H9 (cell line): ENCODE measurements around the gene ZSCAN5A. TPM values are rescaled to one million over a fixed set of nuclear protein-coding genes. Genes with fewer than 3 reads are reported as not detected.

Experiments
- DNase-seq: peaks from one replicate; pipeline ENCODE4 v3.0.0-alpha.2; 2017
- H2AFZ ChIP-seq: one replicate; pipeline ENCODE4 v1.6.1; 2013; ENCODE audit warnings: mild to moderate bottlenecking, low read length, control low read depth, moderate library complexity
- H2AK5ac ChIP-seq: 2 replicates; pipeline ENCODE4 v1.6.1; 2013; ENCODE audit warnings: low read length, control low read depth, mixed read lengths; ENCODE audit not compliant: insufficient read length
- H2BK120ac ChIP-seq: one replicate; pipeline ENCODE4 v1.6.1; 2013; ENCODE audit warnings: low read depth, mild to moderate bottlenecking, low read length, control low read depth, inconsistent platforms; ENCODE audit not compliant: poor library complexity, severe bottlenecking
- H2BK12ac ChIP-seq: 2 replicates; pipeline ENCODE4 v1.6.1; 2013; ENCODE audit warnings: low read length, control low read depth, mixed read lengths, low read depth; ENCODE audit not compliant: insufficient read length
- H2BK15ac ChIP-seq: 2 replicates; pipeline ENCODE4 v1.6.1; 2013; ENCODE audit warnings: low read depth, low read length, control low read depth
- H2BK20ac ChIP-seq: one replicate; pipeline ENCODE4 v1.6.1; 2013; ENCODE audit warnings: low read depth, mild to moderate bottlenecking, low read length, control low read depth, inconsistent platforms; ENCODE audit not compliant: poor library complexity, severe bottlenecking
- H2BK5ac ChIP-seq: 2 replicates; pipeline ENCODE4 v1.6.1; 2013; ENCODE audit warnings: low read length, control low read depth, mixed read lengths; ENCODE audit not compliant: insufficient read length
- H3K14ac ChIP-seq: 2 replicates; pipeline ENCODE4 v1.6.1; 2013; ENCODE audit warnings: low read length, control low read depth; ENCODE audit not compliant: insufficient read depth
- H3K18ac ChIP-seq: 2 replicates; pipeline ENCODE4 v1.6.1; 2013; ENCODE audit warnings: low read depth, mild to moderate bottlenecking, mixed read lengths, low read length, control low read depth; ENCODE audit not compliant: insufficient read length
- H3K23ac ChIP-seq: 2 replicates; pipeline ENCODE4 v1.6.1; 2013; ENCODE audit warnings: low read length, control low read depth, mixed read lengths, low read depth; ENCODE audit not compliant: insufficient read length
- H3K23me2 ChIP-seq: 2 replicates; pipeline ENCODE4 v1.6.1; 2013; ENCODE audit warnings: low read depth, mild to moderate bottlenecking, mixed read lengths, low read length, control low read depth; ENCODE audit not compliant: insufficient read length, poor library complexity, severe bottlenecking
- H3K27ac ChIP-seq: 2 replicates; pipeline ENCODE4 v1.5.1; 2013; ENCODE audit warnings: low read length, control low read depth, mixed read lengths, low read depth; ENCODE audit not compliant: insufficient read length
- H3K27me3 ChIP-seq: 2 replicates; pipeline ENCODE4 v1.6.1; 2013; ENCODE audit warnings: low read length, control low read depth, inconsistent platforms; ENCODE audit not compliant: insufficient read depth
- H3K4ac ChIP-seq: 2 replicates; pipeline ENCODE4 v1.6.1; 2013; ENCODE audit warnings: low read depth, mild to moderate bottlenecking, control low read depth, inconsistent platforms, low read length, moderate library complexity
- H3K4me1 ChIP-seq: 2 replicates; pipeline ENCODE4 v1.6.1; 2013; ENCODE audit warnings: low read length, control low read depth, inconsistent platforms; ENCODE audit not compliant: insufficient read depth
- H3K4me2 ChIP-seq: 2 replicates; pipeline ENCODE4 v1.6.1; 2013; ENCODE audit warnings: low read length, control low read depth, mixed read lengths; ENCODE audit not compliant: insufficient read length, insufficient read depth
- H3K56ac ChIP-seq: 2 replicates; pipeline ENCODE4 v1.6.1; 2013; ENCODE audit warnings: low read depth, mild to moderate bottlenecking, mixed read lengths, low read length, control low read depth; ENCODE audit not compliant: insufficient read length
- H3K79me1 ChIP-seq: 2 replicates; pipeline ENCODE4 v1.6.1; 2013; ENCODE audit warnings: low read depth, mild to moderate bottlenecking, moderate library complexity, low read length, control low read depth, inconsistent platforms; ENCODE audit not compliant: insufficient read depth, poor library complexity, severe bottlenecking
- H3K79me2 ChIP-seq: 2 replicates; pipeline ENCODE4 v1.6.1; 2013; ENCODE audit warnings: low read length, control low read depth, inconsistent platforms; ENCODE audit not compliant: insufficient read depth
- H3K9ac ChIP-seq: 2 replicates; pipeline ENCODE4 v1.6.1; 2013; ENCODE audit warnings: low read length, control low read depth, mixed read lengths; ENCODE audit not compliant: insufficient read length; ENCODE audit errors: extremely low read depth
- H3K9me3 ChIP-seq: one replicate; pipeline ENCODE4 v1.6.1; 2013; ENCODE audit warnings: low read depth, low read length, inconsistent platforms; ENCODE audit not compliant: control insufficient read depth
- H3T11ph ChIP-seq: one replicate; pipeline ENCODE4 v1.6.1; 2013; ENCODE audit warnings: mild to moderate bottlenecking, low read length, control low read depth, inconsistent platforms
- H4K20me1 ChIP-seq: one replicate; pipeline ENCODE4 v1.6.1; 2013; ENCODE audit not compliant: control insufficient read depth, insufficient read length, insufficient read depth
- H4K5ac ChIP-seq: 2 replicates; pipeline ENCODE4 v1.6.1; 2013; ENCODE audit warnings: low read depth, mild to moderate bottlenecking, mixed read lengths, low read length, control low read depth; ENCODE audit not compliant: insufficient read length
- H4K8ac ChIP-seq: replicated peaks from 2 replicates; pipeline ENCODE4 v1.6.1; 2013; ENCODE audit warnings: low read length, control low read depth, mixed read lengths, low read depth; ENCODE audit not compliant: insufficient read length
- H4K91ac ChIP-seq: 2 replicates; pipeline ENCODE4 v1.6.1; 2013; ENCODE audit warnings: low read depth, mild to moderate bottlenecking, moderate library complexity, mixed read lengths, low read length, control low read depth; ENCODE audit not compliant: insufficient read length
- H3K27ac Mint-ChIP-seq, 3 experiments: 2 replicates in 2 of 3; 3 replicates in 1 of 3; pipeline ENCODE4 v1.8.0; 2020 to 2021; ENCODE audit warnings: mixed read lengths in 3 of 3, mild to moderate bottlenecking in 1 of 3, moderate library complexity in 1 of 3
- H3K27me3 Mint-ChIP-seq: 2 replicates; pipeline ENCODE4 v1.8.0; 2021; ENCODE audit warnings: low read depth, mild to moderate bottlenecking, moderate library complexity, mixed read lengths
- H3K36me3 Mint-ChIP-seq, 3 experiments: 2 replicates in 2 of 3; 3 replicates in 1 of 3; pipeline ENCODE4 v1.8.0; 2020 to 2021; ENCODE audit warnings: low read depth in 3 of 3, mixed read lengths in 3 of 3; ENCODE audit not compliant: insufficient read depth in 1 of 3
- H3K4me1 Mint-ChIP-seq, 2 experiments: 2 replicates each; pipeline ENCODE4 v1.8.0; 2020; ENCODE audit warnings: mixed read lengths in 2 of 2
- H3K4me3 Mint-ChIP-seq, 2 experiments: 2 replicates in 1 of 2; 3 replicates in 1 of 2; pipeline ENCODE4 v1.8.0; 2020 to 2021; ENCODE audit warnings: mild to moderate bottlenecking in 2 of 2, mixed read lengths in 2 of 2, moderate library complexity in 1 of 2
- H3K9me3 Mint-ChIP-seq, 2 experiments: 2 replicates in 1 of 2; 3 replicates in 1 of 2; pipeline ENCODE4 v1.8.0; 2020; ENCODE audit warnings: mild to moderate bottlenecking in 2 of 2, mixed read lengths in 2 of 2, moderate library complexity in 1 of 2
- CTCF ChIP-seq: fragments of 200-600 bp; sonication (generic); conservative IDR thresholded peaks from 3 replicates; pipeline ENCODE4 v1.8.0; 2021; ENCODE audit warnings: antibody characterized with exemption, mild to moderate bottlenecking
- WGBS: extraction: QIAGEN DNeasy Blood & Tissue Kit; methylation state at CpG from one replicate; pipeline ENCODE4 v1.1.7; 2013; ENCODE audit warnings: missing lambda C conversion rate, low lambda C conversion rate, mixed read lengths; ENCODE audit not compliant: insufficient read length; ENCODE audit errors: extremely low coverage; 5-methylcytosine and 5-hydroxymethylcytosine counted together
- total RNA-seq: library from RNA; stranded (reverse); gene quantifications from 2 replicates; pipeline ENCODE4 v1.2.1, GENCODE V29; 2021

The ZSCAN5A gene
- total RNA-seq, 1 experiment from 2014 or later, result 12.5 TPM

GRCh38 chr19:56319991-56320390 is 5.4 kb upstream of the ZSCAN5A start:
- H2AK5ac ChIP-seq, result no peak overlapping the region
- H3K27ac Mint-ChIP-seq, result no peak overlapping the region
- H3K9me3 ChIP-seq, result no peaks in the 10 kb centered on the region
- H3K4me1 ChIP-seq, result no peaks in the 10 kb centered on the region
- H3K27me3 ChIP-seq, result no peaks in the 10 kb centered on the region
- no peaks in the 10 kb centered on the region for H4K20me1 ChIP-seq
- no peak for DNase-seq
- no peak overlapping the region for H2BK15ac ChIP-seq
- no peak overlapping the region for H3K56ac ChIP-seq
- no peak overlapping the region for H2AFZ ChIP-seq
- no peaks in the 10 kb centered on the region; a peak in 1 of 7 replicates for H3K36me3 Mint-ChIP-seq
- H3K4me3 Mint-ChIP-seq, result no peak overlapping the region
- H3K4ac ChIP-seq, result no peak overlapping the region
- H3K14ac ChIP-seq, result no peak overlapping the region
- H3K18ac ChIP-seq, result no peak overlapping the region
- peaks cover 21 to 23% of the 10 kb centered on the region in 2 experiments for H3K9me3 Mint-ChIP-seq
- no peaks in the 10 kb centered on the region for H3K79me1 ChIP-seq
- H3K79me2 ChIP-seq, result no peaks in the 10 kb centered on the region
- WGBS, result no CpG with 5 or more reads among the region's 3 CpGs
- H2BK120ac ChIP-seq, result no peak overlapping the region
- H4K8ac ChIP-seq, result no peak overlapping the region
- no peak overlapping the region for H3K4me2 ChIP-seq
- no peak overlapping the region for H2BK12ac ChIP-seq
- TF ChIP-seq CTCF, result no peak
- H3T11ph ChIP-seq, result no peak overlapping the region
- no peak overlapping the region for H3K9ac ChIP-seq
- H3K4me1 Mint-ChIP-seq, result peaks cover 5% of the 10 kb centered on the region in 2 experiments
- H2BK5ac ChIP-seq, result no peak overlapping the region
- peaks cover 5% of the 10 kb centered on the region for H3K23me2 ChIP-seq
- no peak overlapping the region for H3K27ac ChIP-seq
- H3K23ac ChIP-seq, result no peak overlapping the region
- no peak overlapping the region for H2BK20ac ChIP-seq
- H4K91ac ChIP-seq, result no peak overlapping the region
- no peak overlapping the region for H4K5ac ChIP-seq
- H3K27me3 Mint-ChIP-seq, result peaks cover 19% of the 10 kb centered on the region
